Kidney capillary endothelial cell (primary cell): ENCODE measurements around the gene BARX2.

Experiments
- DNase-seq: peaks from one replicate; pipeline ENCODE4 v3.0.0-alpha.2; 2018; ENCODE audit warnings: low spot score

BARX2 gene

GRCh38 chr11:129440028-129440713, 64.5 kb downstream of the BARX2 start:
- no peak for DNase-seq

- no peak for DNase-seq
Observed at GRCh38 chr11:129442171-129442570, 66.5 kb downstream of the BARX2 start.

GRCh38 chr11:129443276-129443675, 67.6 kb downstream of the BARX2 start:
- no peak for DNase-seq

- no peak for DNase-seq
Observed at GRCh38 chr11:129444274-129444673, 68.6 kb downstream of the BARX2 start.

GRCh38 chr11:129445226-129445625, 69.6 kb downstream of the BARX2 start:
- no peak for DNase-seq

- DNase-seq, result no peak
Observed at GRCh38 chr11:129446572-129446971, 70.9 kb downstream of the BARX2 start.

- no peak for DNase-seq
Observed at GRCh38 chr11:129447654-129448239, 72.1 kb downstream of the BARX2 start.

- no peak for DNase-seq
Observed at GRCh38 chr11:129451524-129451923, 75.9 kb downstream of the BARX2 start.

GRCh38 chr11:129453293-129453721, 77.7 kb downstream of the BARX2 start:
- no peak for DNase-seq

DNA sequence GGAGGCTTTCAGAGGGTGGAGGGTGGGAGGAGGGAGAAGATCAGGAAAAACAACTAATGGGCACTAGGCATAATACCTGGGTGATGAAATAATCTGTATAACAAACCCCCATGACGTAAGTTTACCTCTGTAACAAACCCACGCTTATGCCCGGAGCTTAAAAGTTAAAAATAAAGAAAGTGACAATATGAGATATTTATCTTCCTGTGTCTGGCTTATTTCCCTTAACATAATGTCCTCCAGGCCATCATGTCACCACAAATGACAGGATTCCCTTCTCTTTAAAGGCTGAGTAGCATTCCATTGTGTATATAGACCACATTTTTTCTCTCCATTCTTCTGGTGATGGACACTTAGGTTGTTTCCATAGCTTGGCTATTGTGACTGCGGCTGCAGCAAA, 79.5 kb downstream of the BARX2 start:
- DNase-seq, result no peak

DNA sequence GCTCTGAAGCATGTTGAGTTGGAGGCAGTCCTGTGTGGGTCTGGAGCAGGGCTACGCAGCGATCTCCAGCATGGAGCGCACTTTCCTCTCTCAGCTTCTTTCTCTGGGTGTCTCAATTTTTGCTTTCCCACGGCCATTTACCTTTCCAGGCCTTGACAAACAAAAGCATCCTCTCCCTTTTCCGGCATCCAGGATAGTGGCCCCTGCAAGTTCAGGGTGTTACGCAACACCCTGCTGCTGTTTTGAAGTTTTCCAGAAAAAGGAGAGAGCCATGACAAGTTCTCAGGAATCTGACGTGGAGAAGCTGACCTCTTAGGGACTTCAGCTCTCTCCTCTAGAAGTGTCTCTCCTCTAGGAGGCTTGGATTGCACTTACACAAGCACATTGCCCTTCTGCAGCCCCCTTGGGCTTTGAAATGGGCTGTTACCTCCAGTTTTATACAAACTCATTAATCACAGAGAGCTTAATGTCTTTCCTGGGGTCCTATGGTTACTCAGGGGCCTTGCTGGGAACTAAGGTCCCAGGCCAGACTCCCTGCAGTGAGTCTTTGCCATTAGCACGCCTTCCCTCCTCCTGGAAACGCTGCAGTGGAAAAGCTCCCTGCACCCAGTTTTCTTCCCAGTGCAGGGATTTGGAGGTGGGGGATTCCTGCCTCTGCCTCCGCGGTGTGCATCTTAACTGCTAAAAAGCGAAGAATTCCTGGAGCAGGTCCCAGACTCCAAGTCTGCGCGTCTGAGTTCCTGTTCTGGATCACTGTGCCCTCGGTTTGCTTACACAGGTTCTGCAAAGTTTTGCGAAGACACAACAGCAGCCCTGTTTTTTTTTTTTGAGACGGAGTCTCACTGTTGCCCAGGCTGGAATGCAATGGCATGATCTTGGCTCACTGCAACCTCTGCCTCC, 80.4 kb downstream of the BARX2 start:
- no peak for DNase-seq

DNA sequence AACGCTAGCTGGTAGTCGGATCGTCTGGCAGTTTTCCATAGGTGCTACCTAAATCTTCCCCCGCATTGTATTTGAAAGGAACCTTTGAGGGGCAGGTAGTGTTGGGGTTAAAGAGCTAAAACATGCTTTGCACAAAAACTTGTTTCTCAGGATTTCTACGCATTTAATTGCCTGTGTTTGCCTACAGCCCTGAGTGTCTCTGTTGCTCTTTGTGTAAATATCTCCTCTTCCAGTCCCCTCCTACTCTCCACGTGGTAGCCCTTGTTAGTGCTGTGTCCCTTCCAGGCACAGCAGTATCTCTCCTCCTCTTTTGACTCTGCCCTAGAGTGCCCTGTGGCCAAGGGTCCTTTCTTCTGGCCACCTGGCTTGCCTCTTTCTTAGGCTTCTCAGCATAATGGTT, 81.7 kb downstream of the BARX2 start:
- no peak for DNase-seq

GRCh38 chr11:129458278-129458677, 82.6 kb downstream of the BARX2 start:
- DNase-seq, result no peak

DNA sequence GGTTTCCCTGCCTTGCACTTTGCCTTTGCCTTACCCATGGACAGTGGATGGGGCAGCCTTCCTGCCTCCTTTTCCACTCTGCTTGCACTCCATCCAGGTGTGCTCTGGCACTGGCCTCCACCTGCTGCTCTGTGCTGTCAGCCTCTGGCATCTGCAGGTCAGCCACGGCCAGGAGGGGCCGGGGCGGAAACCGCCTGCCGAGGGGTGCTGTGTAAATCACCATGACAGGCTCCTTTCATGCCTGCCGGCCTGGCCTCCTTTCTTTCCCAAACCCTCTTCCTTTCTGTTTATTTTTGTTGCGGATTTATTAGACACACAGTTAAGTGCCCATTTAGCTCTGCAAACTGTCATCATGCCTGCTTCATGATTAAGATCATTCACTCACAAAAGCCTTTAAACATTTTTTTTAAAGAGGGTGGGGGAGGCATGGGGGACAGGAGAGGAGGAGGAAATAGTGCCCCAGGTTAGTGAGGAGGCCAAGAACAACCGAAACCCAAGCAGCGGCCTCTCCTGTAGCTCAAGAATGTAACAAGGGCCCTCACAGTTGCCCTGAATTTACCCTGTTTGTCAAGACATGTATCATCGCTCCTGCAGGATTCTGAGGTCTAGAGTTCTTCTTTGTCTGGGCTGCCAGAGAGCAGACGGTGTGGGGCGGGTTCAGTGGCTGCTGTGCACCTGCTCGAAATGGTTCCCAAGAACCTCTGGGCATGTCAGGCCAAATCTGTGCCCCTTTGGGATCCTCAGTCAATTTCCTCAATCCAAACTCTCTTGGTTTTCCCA, 83.3 kb downstream of the BARX2 start:
- no peak for DNase-seq

GRCh38 chr11:129460714-129461113, 85.1 kb downstream of the BARX2 start:
- no peak for DNase-seq

- no peak for DNase-seq
Observed at GRCh38 chr11:129484068-129484467, 108.4 kb downstream of the BARX2 start.

- no peak for DNase-seq
Observed at GRCh38 chr11:129489249-129489648, 113.6 kb downstream of the BARX2 start.

DNA sequence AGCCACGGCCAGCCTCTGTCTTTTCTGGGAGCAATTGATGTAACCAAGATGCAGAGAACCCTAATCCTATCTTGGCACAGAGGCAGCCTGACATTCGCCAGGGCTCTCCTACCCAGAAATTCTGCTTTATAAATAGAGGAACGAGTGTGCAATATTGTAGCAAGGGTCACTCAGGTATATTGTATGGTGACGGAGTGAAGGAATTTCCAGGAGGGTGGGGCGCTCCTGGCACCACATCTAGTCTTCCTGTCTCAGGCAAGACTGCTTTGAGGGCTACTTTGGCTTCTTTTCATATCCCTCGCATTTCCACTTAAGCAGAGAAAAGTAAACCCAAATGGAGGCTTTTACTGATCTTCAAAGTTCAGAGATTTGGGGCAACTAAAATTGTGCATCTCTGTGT, 114.4 kb downstream of the BARX2 start:
- no peak for DNase-seq

DNA sequence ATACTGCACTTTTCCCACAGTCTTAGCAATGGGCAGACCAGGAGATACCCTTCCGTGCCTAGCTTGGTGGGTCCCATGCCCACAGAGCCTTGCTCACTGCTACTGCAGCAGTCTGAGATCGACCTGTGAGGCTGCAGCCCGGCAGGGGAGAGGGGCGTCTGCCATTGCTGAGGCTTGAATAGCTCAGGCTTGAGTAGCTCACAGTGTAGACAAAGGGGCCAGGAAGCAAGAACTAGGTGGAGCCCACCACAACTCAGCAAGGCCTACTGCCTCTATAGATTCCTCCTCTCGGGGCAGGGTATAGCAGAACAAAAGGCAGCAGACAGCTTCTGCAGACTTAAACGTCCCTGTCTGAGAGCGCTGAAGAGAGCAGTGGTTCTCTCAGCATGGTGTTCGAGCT, 118.1 kb downstream of the BARX2 start:
- DNase-seq, result no peak
